ENCODE measurements around the gene VANGL2. TPM values are rescaled to one million over a fixed set of nuclear protein-coding genes. Genes with fewer than 3 reads are reported as not detected.

Gene VANGL2
- total and polyA plus RNA-seq, 7 donors: 0.18 to 0.94 (median 0.44) TPM

DNA sequence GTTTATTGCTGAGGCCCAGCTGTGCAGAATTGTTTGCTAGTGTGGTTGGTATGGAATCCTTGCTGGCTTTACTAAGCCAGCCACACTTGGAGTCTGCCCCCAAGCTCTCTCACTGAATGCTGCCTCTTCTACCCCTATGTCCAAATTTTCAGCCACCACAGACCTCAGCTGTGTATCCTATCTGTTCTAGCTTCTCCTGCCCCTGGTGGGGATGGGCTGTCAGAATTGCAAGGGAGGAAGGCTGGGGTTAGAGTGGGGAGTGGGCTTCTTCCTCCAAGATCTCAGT, 29.1 kb upstream of the VANGL2 start:
- intact Hi-C loops (cut with DNase I): loop anchor here in 1 of 2 donors (10.0 kb wide), 1 partner anchor 286 kb away; the partner anchor contains the start of gene KCNJ9

DNA sequence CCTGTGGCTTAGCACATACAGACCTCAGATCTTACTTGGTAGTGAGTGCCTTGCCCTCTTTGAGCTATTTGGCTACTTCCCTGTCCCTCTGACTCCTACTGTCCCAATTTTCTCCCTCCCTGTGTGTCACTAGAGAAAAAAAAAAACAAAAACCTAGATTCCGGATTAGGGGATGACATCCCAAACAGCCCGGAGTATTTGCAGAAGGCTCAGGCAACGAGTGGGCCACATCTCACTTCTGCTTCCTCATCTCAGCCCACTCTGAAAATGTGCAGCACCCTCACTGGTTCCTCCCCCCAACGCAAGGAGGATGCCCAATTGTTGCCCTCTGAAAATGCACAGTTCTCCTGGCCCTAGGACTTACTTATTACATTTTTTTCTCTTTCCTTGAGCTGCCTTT, 28.6 kb upstream of the VANGL2 start:
- no peak for TF ChIP-seq CTCF (IDR thresholded peaks at IDR 0.05)
- H3K27ac ChIP-seq: no peak overlapping the region

More for the DNA sequence above, 29.1 kb upstream of the VANGL2 start:
- no peak overlapping the region for H3K4me3 ChIP-seq
- TF ChIP-seq CTCF (IDR thresholded peaks at IDR 0.05): no peak
- no peaks in the 10 kb centered on the region for H3K36me3 ChIP-seq (ENCODE audit: insufficient read depth in 1 of 2, low read depth in 1 of 2)
- peaks cover 2% of the 10 kb centered on the region for H3K4me1 ChIP-seq
- ATAC-seq (no peak), DNase-seq (no peak)
- H3K27ac ChIP-seq: no peak overlapping the region
- H3K27me3 ChIP-seq (ENCODE audit: insufficient read depth in 3 of 3, low read length in 2 of 3): no peaks in the 10 kb centered on the region
- no peaks in the 10 kb centered on the region for H3K9me3 ChIP-seq

DNA sequence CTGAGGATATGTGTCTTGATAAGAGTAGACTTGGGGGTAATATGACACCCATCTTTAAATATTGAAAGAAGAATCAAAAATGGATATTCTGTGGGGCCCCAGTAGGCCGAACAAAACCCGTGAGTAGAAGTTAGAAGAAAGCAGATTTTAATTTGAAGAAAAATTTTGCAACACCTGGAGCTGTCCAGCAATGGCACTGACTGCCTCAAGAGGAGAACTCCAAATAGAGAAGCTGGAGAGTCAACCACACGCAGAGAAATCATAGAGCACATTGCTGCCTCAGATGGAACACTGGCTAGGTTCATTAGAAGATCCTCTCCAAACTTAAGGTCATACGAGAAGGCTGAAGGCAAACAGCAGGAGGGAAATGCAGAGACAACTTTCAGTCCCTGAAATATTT, 26.7 kb upstream of the VANGL2 start:
- DNase-seq (no peak), ATAC-seq (no peak)
- H3K4me3 ChIP-seq: no peak overlapping the region
- H3K36me3 ChIP-seq (ENCODE audit: insufficient read depth in 1 of 2, low read depth in 1 of 2): no peaks in the 10 kb centered on the region
- intact Hi-C loops (cut with DNase I): loop anchor here in 1 of 2 donors (10.0 kb wide), 1 partner anchor 289 kb away; the partner anchor contains the start of gene KCNJ9
- no peak overlapping the region for H3K27ac ChIP-seq
- H3K4me1 ChIP-seq: peaks cover 4% of the 10 kb centered on the region
- H3K27me3 ChIP-seq (ENCODE audit: insufficient read depth in 3 of 3, low read length in 2 of 3): no peaks in the 10 kb centered on the region
- no peak for TF ChIP-seq CTCF (IDR thresholded peaks at IDR 0.05)
- WGBS, 3 donors: 78 to 90% (median 78%) methylated on average over 4 of the region's 4 CpGs
- no peaks in the 10 kb centered on the region for H3K9me3 ChIP-seq

More for the DNA sequence above, 28.6 kb upstream of the VANGL2 start:
- DNase-seq (no peak), ATAC-seq (no peak)
- Histone ChIP-seq H3K9me3 (no peaks in the 10 kb centered on the region), H3K27me3 (ENCODE audit: insufficient read depth in 3 of 3, low read length in 2 of 3) (no peaks in the 10 kb centered on the region), H3K4me3 (no peak overlapping the region), H3K4me1 (peaks cover 4% of the 10 kb centered on the region), H3K36me3 (ENCODE audit: insufficient read depth in 1 of 2, low read depth in 1 of 2) (no peaks in the 10 kb centered on the region)
- WGBS, 3 donors: 87 to 90% (median 87%) methylated on average over 4 of the region's 4 CpGs
- intact Hi-C loops (cut with DNase I): loop anchor here in 1 of 2 donors (10.0 kb wide), 1 partner anchor 287 kb away; the partner anchor contains the start of gene KCNJ9

GRCh38 chr1:160374306-160375110, 25.9 kb upstream of the VANGL2 start:
- intact Hi-C loops (cut with DNase I): loop anchor here (5.0 to 10.0 kb wide), 2 partner anchors 277 to 290 kb away; partner anchors contain the start of genes IGSF8 (in 1 of the 2) and KCNJ9 (in 1 of the 2)
- no peaks in the 10 kb centered on the region for H3K27me3 ChIP-seq (ENCODE audit: insufficient read depth in 3 of 3, low read length in 2 of 3)
- peak in 2 of 4 donors; percentile 28 to 40 for ATAC-seq
- no peak overlapping the region for H3K4me3 ChIP-seq
- H3K9me3 ChIP-seq: no peaks in the 10 kb centered on the region
- H3K27ac ChIP-seq: no peak overlapping the region
- no peak for DNase-seq
- no peaks in the 10 kb centered on the region for H3K36me3 ChIP-seq (ENCODE audit: insufficient read depth in 1 of 2, low read depth in 1 of 2)
- WGBS, 3 donors: 35 to 50% (median 39%) methylated on average over 6 of the region's 6 CpGs
- no peak for TF ChIP-seq CTCF (IDR thresholded peaks at IDR 0.05)
- peaks cover 4% of the 10 kb centered on the region for H3K4me1 ChIP-seq
